Transverse colon (tissue), 4 donors: ENCODE results near the gene CDC42EP5.
"Not testable (repeated sequence)": the region's sequence is repeated elsewhere in the genome, so short reads cannot be mapped to it uniquely, and the experiment has no call there.

Source experiments
- EP300 ChIP-seq: sonication (generic); formaldehyde crosslinking; IDR thresholded peaks from one replicate; pipeline ENCODE4 v1.6.1; 2017; ENCODE audit warnings: antibody characterized with exemption, low read depth
- POLR2A ChIP-seq: fragments of 450-650 bp; IDR thresholded peaks from one replicate; pipeline ENCODE4 v1.6.1; 2016; ENCODE audit warnings: antibody characterized with exemption, mild to moderate bottlenecking, moderate library complexity
- POLR2AphosphoS5 ChIP-seq, 3 donors: sonication (generic); formaldehyde crosslinking; IDR thresholded peaks; one replicate each; pipeline ENCODE4 v1.6.1; 2016; ENCODE audit warnings: antibody characterized with exemption in 3 of 3
- TF ChIP-seq, protein P1 (sequence below), 5 experiments: fragments of 200-600 bp in 3 of 5; fragments of 450-650 bp in 2 of 5; sonication (generic) in 3 of 5; IDR thresholded peaks; 1 replicate in 2 of 5; 2 replicates in 3 of 5; pipeline ENCODE4 v1.5.1; 2016 to 2017; ENCODE audit warnings: antibody characterized with exemption in 5 of 5, inconsistent platforms in 3 of 5, mild to moderate bottlenecking in 2 of 5, moderate library complexity in 1 of 5

DNA sequence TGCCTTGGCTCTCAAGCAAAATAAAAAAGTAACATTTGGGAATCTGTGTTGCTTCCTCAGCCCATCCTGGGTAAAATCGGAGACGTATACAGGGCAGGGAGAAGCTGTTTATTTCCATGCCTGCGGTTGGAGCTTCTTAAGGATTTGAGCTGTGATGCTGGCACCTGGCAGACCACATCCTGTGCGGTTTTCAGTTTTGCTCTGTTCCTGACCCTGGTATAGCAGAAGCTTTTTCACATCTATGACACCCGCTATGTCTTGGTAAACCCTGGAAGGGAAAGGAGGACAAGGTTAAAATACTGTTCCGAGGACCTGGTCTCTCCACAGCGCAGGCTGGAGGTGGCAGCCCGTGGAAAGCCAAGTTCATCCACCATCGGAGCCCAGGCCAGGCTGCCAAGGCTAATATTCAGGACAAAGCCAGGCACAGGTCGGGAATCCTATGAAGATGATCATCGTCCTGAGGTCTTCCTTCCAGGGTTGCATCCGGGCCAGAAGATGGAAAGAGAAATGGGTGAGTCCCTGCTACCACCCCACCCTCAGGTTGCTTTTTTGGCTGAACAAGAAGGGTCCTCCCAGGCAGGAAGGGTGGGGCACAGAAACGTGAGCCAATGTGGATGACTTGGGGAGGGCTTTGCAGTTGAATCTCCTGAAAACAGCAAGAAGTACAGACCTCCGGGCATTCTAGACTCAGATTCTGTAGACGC, 24.8 kb upstream of the CDC42EP5 start:
- TF ChIP-seq, protein P1, sequence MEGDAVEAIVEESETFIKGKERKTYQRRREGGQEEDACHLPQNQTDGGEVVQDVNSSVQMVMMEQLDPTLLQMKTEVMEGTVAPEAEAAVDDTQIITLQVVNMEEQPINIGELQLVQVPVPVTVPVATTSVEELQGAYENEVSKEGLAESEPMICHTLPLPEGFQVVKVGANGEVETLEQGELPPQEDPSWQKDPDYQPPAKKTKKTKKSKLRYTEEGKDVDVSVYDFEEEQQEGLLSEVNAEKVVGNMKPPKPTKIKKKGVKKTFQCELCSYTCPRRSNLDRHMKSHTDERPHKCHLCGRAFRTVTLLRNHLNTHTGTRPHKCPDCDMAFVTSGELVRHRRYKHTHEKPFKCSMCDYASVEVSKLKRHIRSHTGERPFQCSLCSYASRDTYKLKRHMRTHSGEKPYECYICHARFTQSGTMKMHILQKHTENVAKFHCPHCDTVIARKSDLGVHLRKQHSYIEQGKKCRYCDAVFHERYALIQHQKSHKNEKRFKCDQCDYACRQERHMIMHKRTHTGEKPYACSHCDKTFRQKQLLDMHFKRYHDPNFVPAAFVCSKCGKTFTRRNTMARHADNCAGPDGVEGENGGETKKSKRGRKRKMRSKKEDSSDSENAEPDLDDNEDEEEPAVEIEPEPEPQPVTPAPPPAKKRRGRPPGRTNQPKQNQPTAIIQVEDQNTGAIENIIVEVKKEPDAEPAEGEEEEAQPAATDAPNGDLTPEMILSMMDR (IDR thresholded peaks at IDR 0.05): not testable (repeated sequence)
- TF ChIP-seq POLR2A; POLR2AphosphoS5 (IDR thresholded peaks at IDR 0.05); EP300: not testable (repeated sequence)
